ENCODE results near the gene MED12. TPM values are rescaled to one million over a fixed set of nuclear protein-coding genes. Genes with fewer than 3 reads are reported as not detected.

The MED12 gene
- total RNA-seq: 26.1 and 34.4 TPM in 2 replicates

DNA sequence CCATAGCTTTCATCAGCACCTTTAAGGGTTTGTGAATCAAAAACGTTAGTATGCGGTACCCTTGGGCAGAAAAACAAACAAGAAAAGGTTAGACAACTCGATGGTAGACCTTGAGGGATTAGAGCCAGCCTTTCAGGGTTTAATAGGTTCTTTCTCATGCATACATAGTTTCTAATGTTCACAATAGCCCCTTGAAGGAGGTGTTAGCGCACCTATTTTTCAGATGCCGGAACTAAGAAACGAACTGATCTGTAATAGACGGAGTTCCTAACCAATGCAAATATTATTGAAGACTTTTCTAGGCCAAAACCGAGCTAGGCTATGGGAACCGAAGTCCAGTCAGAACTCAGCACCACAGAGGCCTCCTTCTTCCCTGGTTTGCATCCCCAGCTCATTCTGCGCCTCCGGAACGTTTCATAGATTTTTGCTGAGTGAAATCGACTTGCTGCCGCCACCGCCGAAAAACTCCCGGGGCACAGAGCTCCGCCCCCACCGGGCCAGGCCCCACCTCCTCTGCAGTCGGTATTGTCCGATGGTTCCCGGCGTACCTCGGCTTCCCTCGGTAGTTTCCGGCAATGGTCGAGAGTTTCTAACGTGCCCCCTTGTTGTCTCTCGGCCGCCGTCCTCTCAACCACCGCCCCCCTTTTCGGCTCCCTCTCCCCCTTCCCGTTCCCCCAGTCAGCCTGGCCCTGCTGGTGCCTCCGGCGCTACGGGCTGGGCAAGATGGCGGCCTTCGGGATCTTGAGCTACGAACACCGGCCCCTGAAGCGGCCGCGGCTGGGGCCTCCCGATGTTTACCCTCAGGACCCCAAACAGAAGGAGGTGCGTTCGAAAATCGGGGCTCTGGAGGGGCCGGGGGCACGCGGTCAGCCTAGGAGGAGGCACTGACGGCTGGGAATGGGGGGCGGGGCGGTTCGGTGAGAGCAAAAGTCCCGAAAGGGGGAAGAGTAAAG is at the start of gene MED12:
Gene MED12, plus strand, starts transcription at position 565 of the 953 bp plus-strand sequence. Its CDS starts 159 bp downstream, at position 724.

DNA sequence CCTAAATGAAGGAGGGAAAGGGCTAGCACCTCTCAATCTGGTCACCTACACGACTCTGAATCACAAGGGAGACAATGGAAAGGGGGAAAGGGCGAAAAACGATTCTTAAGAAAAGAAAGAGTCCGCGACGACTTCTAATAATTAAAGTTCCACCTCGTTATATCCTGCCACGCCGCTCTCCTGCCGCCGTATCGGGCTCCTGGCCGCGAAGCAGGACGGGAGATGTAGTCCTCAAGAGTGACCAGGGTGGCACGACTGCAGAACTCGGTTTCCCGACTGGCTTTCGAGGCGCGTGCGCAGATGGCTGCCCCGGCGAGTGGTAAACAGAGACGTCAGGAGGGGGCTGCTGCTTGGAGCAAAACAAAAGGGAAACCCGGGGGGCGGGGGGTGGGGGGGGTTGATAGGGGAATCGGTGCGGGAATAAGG is 22.8 kb upstream of the MED12 start, which contains the start of gene FOXO4:
Gene FOXO4, plus strand, starts transcription at position 297 of the 426 bp plus-strand sequence. CDS start 678 bp downstream, outside the sequence.

DNA sequence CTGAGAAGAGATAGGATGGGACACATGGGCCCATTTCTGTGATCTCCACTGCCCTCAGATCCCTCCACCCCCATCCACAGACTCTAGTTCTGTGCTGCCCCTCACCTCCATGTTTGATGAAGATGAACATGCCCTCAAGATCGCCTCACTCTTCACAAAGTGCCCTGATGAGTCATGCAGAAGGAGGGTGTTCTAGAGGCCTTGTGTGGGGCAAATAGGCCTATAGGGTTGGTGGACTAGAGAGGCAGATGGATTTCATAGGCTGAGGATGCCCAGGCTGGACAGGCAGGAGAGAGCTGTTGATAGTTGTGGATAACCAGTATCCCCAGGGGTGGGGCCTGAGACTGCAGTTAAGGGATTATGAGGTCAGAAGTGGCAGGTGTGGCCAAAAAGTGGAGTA is 12.0 kb upstream of the MED12 start, which contains the start of gene CXorf65:
Gene CXorf65, minus strand, starts transcription at position 314 of the 400 bp plus-strand sequence. Its CDS starts 184 bp downstream, at position 130.

DNA sequence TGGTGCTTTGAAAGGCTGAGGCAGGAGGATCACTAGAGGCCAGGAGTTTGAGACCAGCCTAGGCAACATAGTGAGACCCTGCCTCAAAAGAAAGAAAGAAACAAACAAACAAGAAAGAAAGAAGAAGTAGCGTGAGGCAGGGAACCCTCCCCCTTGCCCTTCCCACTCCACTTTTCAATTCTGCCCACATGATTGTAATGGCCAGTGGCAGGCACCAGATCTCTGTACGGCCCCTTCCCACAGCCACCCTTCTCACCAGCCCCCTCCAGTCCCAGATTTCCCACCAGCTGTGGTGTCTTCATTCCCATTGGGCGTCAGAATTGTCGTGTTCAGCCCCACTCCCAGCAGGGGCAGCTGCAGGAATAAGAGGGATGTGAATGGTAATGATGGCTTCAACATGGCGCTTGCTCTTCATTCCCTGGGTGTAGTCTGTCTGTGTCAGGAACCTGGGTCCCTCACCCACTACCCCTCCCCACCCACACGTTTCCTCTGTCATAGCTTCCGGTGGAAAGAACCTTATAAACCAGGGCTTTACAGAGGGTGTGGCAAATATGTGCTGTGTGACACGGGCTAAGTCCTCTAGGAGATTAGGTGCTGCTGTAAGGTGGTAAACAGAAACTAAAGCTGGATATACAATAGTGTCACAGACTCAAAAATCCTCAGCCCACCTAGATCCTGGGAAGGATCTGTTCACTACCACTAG is 7.1 kb upstream of the MED12 start, which contains the start of gene IL2RG:
Gene IL2RG, minus strand, starts transcription at position 437 of the 703 bp plus-strand sequence. Its CDS starts 38 bp downstream, at position 399.

DNA sequence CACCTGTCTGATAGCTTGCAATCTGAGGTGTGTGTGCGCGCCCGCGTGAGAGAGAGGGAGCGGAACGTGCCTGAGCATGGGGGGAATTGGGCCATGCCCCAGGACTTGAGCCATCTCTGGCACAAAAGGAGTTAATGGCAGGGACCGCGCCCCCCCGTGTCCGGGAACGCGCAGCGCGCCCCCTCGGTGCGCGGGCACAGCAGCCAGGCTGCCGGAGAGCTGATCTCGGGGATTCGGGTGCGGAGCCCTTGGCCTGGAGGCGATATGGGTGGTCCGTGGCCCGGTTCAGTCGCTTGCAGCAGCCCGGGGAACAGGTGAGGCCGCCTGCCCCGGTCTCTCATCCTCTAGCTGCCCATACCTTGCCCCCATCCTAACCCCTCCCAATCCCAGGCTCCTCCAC is 26.3 kb downstream of the MED12 start, which contains the start of gene NLGN3:
Gene NLGN3, plus strand, starts transcription at position 191 of the 400 bp plus-strand sequence. CDS start 2,909 bp downstream, outside the sequence.

Other genes with a start within 250 kb of the MED12 start
- gene TEX11, start 209.9 kb upstream of the MED12 start, total RNA-seq: 1.5 TPM in 1 of 2 replicates, not detected in the other
- gene SLC7A3, start 187.5 kb upstream of the MED12 start, total RNA-seq: not detected in 2 replicates
- 63.2 and 71.5 TPM in 2 replicates for gene SNX12, start 50.3 kb upstream of the MED12 start, total RNA-seq
- 3.5 and 4.2 TPM in 2 replicates for gene FOXO4, start 22.7 kb upstream of the MED12 start, total RNA-seq
- not detected in 2 replicates for gene CXorf65, start 11.9 kb upstream of the MED12 start, total RNA-seq
- not detected in 2 replicates for gene IL2RG, start 7.0 kb upstream of the MED12 start, total RNA-seq
- under 0.01 and 0.23 TPM in 2 replicates for gene NLGN3, start 26.2 kb downstream of the MED12 start, total RNA-seq
- not detected in 2 replicates for gene GJB1, start 104.6 kb downstream of the MED12 start, total RNA-seq
- 11.3 and 20.2 TPM in 2 replicates for gene ZMYM3, start 135.5 kb downstream of the MED12 start, total RNA-seq
- gene NONO, start 165.0 kb downstream of the MED12 start, total RNA-seq: 285 and 350 TPM in 2 replicates
- gene ITGB1BP2, start 183.2 kb downstream of the MED12 start, total RNA-seq: 4.2 and 6.0 TPM in 2 replicates
- gene TAF1, start 247.8 kb downstream of the MED12 start, total RNA-seq: 48.1 and 50.4 TPM in 2 replicates

Measured in smooth muscle cell of the umbilical artery (primary cell).